DMS114 treated with DMSO at 0.1 percent for 48 hours (cell line): ENCODE measurements around the gene SEMA5A.
"Not testable (repeated sequence)": the region's sequence is repeated elsewhere in the genome, so short reads cannot be mapped to it uniquely, and the experiment has no call there.

Experiments used
- DNase-seq: peaks from one replicate; lab custom pipeline; 2025; ENCODE audit not compliant: unreplicated experiment; lab: John Stamatoyannopoulos, UW

SEMA5A gene

DNA sequence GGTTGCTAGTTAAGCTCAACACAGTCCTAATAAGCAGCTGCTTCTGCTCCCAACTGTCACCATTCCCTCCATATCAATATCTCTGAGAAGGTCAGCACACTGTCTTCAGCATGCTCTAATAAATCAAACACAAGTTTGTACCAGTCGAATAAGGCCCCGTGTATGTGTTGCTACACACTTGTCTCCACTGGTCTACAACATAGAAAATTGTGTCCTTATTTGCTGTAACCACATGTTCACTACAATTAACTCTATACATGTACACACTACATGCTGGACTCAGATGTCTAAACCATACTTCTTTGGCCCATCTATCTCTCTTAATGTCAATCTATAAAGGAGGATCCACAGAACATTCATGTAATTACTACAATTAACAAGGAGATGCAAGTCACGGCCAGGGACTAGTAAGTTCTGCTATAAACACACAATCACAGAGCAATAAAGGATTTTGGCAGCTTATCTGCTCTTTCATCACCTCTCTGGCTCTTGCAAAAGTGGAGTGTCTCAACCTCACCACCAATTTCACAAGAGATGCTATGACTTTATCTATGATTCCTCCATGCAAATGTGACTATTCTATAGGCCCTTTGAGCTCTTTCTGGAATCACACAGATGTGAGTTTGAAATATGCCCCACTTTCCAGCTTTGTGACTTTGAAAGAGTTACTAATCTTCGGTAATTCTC is 143.9 kb downstream of the SEMA5A start:
- no peak for DNase-seq

GRCh38 chr5:9399783-9400182 is 146.1 kb downstream of the SEMA5A start:
- not testable (repeated sequence) for DNase-seq

DNA sequence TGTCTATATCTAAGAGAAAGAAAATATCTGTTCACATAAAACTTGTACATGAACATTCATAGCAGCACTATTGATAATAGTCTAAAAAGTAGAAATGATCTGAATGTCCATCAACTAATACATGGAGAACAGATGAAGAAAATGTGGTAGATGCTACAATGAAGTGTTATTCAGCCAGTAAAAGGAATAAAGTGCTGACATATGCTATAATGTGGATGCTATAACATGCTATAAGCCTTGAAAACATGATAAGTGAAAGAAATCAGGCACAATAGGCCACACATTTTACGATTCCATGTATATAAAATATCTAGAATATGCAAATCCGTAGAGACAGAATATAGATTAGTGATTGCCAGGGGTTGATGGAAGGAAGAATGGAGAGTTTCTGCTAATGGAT is 146.8 kb downstream of the SEMA5A start:
- DNase-seq: no peak

- DNase-seq: no peak
Measured at GRCh38 chr5:9398227-9398626, 147.6 kb downstream of the SEMA5A start.

- no peak for DNase-seq
Measured at GRCh38 chr5:9396285-9396770, 149.5 kb downstream of the SEMA5A start.

DNA sequence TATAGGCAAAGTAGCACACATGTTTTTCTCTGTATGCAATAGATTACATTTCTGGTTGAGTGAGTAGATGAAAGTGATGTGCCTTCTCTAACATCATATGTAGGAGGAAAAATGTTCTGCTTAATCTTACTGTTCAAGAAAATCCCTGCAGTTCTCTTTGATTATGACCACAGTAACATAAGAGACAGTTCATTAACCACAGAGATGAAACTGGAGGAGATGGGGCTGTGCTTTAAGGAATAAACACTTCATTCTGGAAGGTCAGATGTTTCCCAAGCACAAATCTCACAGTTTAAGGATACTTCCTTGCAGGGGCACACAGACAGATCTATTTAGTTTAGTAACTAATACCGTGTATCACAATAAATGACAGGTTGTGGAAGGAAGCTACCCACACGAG is 150.2 kb downstream of the SEMA5A start:
- DNase-seq: no peak

GRCh38 chr5:9394221-9394620 is 151.7 kb downstream of the SEMA5A start:
- no peak for DNase-seq

DNA sequence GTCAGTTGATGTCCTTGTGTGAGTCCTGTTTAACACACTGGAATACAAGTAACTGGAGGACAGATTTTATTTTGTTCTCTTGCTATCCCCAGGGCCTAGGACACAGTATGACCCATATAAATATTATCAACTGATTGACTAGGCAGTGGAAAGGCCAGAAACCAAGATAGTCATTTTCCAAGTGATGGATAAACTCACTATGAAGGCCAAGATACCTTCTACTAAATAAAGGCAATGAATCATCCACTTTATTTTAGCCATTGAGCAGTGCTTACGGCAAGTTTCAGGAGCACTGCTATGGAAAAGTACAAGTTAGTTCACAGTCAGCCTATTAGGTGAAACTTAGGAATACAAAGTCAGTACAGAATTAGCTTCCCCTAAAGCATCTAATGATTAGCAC is 153.2 kb downstream of the SEMA5A start:
- no peak for DNase-seq

DNA sequence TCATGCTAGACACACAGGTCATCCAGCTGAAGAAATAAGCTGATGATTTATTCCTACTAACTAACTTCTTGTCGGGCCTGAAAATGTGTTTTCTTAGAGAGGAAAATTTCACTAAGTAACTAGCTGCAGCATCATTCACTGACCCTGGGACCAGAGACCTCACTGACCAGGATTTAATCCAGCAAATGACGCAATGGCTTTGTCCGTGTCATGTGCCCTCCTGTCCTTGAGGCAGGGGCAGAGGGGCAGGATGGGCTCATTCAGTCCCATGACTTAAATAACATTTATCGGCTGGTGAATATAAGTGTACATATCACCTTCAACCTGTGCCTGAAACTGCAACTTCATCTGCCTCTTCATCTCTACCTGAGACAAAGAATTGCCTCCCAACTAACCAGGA is 154.8 kb downstream of the SEMA5A start:
- no peak for DNase-seq

DNA sequence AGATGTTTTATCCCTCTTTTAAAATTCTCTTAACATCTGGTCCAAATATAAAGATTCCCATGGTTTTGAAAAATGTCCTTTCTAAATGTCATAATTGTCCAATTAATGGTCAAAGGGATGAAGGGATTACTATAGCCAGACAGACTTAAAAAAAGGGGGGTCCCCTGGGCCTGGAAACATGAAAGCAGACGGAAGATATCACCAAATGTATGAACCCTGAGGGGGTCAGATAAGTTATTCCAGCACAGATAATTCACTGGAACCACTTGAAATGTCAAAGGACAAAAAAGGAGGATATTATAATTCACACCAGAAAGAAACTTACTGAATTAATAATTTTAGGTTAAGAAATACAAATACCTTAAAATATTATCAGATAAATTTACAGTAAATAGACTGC is 155.8 kb downstream of the SEMA5A start:
- DNase-seq: no peak

DNA sequence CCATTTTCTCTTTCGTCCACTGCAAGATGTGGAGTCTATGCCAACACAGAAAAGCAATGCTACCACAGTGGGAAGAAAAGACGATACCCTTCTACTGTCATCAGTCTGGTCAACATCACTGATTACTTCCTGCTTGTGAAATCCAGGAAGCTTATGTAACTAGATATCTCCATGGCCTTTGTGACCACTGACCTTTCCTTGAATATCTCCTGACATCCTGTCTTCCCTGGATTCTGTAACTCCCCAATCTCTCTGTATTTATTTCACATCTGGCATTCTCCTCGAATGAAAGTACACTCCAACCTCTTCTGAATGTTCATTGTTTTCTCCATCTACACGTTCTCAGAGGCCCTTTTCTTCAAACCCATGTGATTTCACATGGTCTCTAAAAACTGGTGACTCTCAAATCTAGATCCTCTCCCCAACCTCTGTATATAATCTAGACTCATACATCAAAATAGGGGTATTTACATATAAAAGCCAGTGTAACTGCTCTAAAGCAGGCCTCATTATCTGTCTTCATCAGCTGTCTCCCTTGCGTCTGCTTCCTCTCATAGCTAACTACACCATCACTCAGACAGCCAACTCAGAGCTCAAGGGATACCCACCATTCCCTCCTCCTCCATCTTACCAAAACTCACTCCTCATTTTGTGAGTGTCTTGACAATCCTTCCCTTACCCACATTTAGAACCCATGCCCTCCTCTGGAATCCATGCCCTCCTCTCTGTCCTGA is 156.8 kb downstream of the SEMA5A start:
- no peak for DNase-seq

- DNase-seq: no peak
Measured at GRCh38 chr5:9387879-9388278, 158.0 kb downstream of the SEMA5A start.

GRCh38 chr5:9386945-9387344 is 158.9 kb downstream of the SEMA5A start:
- DNase-seq: no peak

DNA sequence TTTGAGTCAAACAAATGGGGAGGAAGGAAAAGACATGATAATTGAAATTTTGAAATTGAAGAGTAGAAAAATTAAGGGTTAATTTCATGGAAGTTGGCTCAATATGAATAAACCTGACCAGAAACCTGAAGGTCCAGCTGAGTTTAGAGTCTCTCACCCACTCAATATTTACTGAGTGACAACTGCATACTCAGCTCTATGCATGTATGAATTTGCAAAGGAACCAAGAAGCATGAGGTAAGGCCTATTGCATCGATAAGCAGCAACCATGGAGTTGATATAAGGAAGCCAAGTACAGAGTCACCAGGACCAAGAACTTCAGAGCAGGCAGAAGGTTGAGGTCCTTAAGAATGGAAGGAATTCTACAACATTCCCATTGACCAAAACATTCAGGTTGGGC is 163.4 kb downstream of the SEMA5A start:
- DNase-seq: no peak

- DNase-seq: no peak
Measured at GRCh38 chr5:9381464-9381863, 164.4 kb downstream of the SEMA5A start.

GRCh38 chr5:9380109-9380508 is 165.8 kb downstream of the SEMA5A start:
- no peak for DNase-seq

DNA sequence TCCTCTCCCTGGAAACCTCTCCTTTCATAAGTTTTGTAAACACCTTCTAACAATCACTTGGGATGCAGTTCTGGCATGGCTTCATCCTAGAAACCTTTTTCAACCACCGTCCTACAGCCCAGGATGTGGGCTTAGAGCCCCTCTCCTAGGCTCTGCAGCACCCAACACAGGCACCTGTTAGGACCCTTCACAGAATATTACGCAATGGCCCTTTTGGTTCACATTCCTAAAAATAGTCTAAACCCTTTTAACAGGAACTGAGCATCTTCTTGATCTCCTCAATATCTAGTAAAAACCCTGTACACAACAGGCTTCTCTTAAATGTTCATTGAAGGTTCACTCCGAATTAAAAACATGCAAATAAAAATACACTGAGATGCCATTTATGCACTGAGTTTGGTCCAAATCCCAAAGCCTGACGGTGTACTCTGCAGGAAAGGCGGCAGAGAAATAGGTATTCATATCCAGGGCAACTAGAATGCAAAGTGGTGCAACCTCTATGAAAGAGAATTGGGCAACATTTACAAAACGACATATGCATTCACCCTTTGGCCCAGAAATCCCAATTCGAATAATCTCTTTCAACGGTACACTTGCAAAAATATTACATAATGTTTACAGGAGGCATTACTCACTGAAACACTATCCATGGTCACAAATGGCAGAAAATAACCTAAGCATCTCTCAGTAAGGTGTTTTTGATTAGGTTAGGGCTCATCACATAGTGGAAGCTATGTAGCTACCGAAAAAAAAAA is 169.3 kb downstream of the SEMA5A start:
- DNase-seq: no peak

- DNase-seq: no peak
Measured at GRCh38 chr5:9375756-9376155, 170.1 kb downstream of the SEMA5A start.

DNA sequence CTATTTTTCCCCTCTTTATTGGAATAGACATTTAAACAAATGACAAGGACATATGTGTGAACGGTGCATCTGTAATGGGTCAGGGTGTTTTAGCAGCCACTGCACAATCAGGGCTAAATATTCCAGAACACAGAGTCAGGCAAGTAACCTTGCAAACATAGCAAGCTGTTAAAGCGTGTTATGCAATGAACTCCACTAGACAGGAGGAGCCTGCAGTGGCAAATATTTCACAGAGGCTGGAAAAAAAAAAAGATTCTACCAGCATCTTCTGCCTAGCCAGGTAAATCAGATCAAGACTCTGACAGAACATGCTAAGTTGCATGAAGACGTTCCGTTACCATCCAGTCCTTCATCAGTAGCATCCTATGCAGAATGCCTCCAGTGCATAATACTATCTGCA is 171.8 kb downstream of the SEMA5A start:
- DNase-seq: no peak

DNA sequence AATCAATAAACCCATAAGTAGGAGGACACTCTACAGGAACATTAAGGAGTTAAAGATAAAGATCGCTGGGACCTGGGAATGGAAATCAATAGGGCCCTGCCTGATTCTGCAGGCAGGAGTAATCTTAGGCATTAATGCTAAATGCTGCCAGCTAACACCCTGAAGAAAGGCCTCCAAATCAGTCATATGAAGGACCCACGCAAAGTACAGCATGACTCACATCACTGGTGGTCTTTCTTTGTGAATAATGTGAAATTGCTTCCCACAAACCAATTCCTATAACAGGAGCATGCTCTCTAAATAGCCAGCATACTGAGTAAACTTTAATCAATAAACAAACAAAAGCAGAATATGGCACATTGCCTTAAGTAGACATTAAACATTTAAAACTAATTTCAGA is 172.3 kb downstream of the SEMA5A start:
- DNase-seq: no peak

- DNase-seq: no peak
Measured at GRCh38 chr5:9370256-9370655, 175.6 kb downstream of the SEMA5A start.

GRCh38 chr5:9365512-9365911 is 180.4 kb downstream of the SEMA5A start:
- DNase-seq: no peak
